ENCODE results near the gene GPR156.

The GPR156 gene

GRCh38 chr3:120119846-120120510 lies 165.0 kb downstream of the GPR156 start:
- DNase-seq (ENCODE audit: low spot score) = no peak
